GM18873 (cell line): ENCODE data around the gene SYNGR4.

ENCODE experiments used
- ATAC-seq: cut with Tn5 transposase; IDR thresholded peaks from one replicate; pipeline ENCODE4 v1.9.1; 2021; ENCODE audit warnings: mild to moderate bottlenecking, moderate library complexity, moderate number of reproducible peaks; ENCODE audit not compliant: unreplicated experiment, low FRiP score

SYNGR4 gene

DNA sequence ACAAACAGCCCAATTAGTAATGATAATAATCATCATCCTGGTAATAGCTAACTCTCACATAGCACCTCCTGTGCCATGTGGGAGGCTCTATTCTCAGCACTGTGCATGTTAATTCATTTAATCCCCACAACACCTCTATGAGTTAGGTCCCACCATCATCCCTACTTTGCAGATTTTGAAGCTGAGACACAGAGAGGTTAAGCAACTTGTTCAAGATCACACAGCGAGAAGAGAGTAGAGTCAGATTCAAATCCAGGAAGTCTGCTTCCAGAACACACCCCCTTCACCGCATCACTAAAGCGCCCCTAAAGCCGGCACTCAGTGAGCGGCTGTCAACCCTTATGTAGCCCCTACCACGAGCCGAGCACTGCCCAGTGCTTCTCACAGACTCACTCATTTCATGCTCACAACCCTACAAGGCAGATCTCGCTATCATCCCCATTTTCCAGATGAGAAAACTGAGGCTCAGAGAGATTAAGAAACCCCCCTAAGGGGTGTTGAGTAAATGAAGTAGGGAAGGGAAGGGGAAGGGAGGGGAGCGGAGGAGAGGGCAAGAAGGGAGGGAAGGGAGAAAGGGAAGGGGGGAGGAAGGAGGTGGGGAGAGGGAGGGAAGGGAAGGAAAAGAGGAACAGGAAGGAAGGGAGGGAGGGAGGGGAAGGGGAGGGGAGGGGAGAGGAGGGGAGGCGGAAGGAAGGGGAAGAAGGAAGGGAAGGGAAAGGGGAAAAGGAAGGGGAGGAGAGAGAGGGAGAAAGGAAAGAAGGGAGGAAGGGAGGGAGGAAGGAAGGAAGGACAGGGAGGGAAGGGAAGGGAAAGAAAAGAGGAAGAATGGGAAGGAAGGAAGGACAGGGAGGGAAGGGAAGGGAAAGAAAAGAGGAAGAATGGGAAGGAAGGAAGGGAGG, 22.4 kb upstream of the SYNGR4 start:
- ATAC-seq, result no peak

DNA sequence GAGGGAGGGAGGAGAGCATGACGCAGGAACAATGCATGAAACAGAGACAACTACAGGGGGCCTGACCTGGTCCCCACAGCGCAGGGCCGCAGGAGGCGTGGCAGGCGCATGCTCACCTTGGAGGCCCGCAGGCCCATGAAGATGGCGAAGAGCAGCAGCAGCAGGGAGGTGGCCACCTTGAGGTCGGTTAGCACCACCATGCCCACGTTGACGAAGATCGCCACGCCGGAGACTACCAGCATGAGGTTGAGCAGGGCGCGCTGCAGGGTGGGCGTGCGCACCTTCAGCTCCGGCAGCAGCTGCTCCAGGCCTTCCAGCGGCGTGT, 21.8 kb upstream of the SYNGR4 start:
- ATAC-seq, result no peak

DNA sequence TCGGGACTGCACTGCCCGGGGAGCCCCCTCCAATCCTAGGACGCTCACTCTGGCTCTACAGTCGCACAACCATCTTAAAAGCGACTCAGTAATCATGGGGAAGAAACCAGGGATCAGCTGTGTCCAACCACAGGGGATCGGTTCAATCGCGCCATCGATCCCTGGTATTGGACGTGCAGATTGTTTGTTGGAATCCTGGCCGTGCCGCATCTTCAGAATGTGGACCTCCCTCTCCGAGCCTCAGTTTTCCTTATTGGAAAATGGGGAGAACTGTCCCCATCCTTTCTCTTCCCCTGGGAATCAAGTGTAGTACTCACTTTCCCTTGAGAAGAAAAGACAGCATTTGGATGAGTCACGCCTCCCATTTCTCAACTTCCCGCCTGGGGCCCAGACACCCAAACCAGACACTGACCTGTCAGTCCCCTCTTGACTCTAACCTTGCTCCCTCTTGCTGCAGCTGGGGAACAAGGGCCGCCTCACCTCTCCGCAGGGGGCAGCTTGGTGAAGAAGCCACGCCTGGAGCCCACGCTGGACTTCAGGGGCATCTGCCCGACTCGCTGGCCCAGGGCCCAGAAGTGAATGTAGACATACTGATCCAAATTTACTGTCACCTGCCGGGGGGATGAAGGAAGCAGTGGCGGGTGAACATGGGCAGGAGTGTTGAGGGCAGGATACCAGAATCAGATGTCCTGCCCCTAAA, 21.2 kb upstream of the SYNGR4 start:
- ATAC-seq, result no peak

DNA sequence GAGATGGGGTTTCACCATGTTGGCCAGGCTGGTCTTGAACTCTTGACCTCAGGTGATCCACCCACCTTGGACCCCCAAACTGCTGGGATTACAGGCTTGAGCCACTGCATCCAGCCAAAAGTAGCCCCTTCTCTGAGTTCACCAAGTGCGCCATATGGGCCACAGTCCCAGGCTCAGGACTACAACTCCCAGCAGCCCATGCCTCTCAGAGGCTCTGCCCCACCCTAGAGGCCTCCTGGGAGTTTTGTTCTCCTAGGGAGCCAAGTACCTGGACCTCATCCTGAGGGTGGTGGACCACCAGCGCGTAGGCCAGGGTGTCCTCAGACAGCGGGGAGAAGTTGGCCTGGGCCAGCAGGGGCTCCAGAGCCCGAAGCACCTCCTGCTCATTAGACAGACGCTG, 19.3 kb upstream of the SYNGR4 start:
- no peak for ATAC-seq

DNA sequence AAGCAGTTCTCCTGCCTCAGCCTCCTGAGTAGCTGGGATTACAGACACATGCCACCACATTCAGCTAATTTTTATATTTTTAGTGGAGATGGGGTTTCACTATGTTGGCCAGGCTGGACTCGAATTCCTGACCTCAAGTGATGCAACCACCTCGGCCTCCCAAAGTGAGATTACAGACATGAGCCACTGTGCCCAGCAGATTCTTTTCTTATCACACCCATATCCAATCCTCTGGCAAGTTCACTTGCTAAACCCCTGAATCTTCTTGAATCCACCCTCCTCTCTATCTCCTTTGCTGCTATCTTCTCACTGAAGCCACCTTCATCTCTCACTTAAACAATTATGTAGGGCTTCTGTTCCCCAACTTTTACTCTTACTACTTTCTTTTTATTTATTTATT, 18.0 kb upstream of the SYNGR4 start:
- ATAC-seq, result no peak

DNA sequence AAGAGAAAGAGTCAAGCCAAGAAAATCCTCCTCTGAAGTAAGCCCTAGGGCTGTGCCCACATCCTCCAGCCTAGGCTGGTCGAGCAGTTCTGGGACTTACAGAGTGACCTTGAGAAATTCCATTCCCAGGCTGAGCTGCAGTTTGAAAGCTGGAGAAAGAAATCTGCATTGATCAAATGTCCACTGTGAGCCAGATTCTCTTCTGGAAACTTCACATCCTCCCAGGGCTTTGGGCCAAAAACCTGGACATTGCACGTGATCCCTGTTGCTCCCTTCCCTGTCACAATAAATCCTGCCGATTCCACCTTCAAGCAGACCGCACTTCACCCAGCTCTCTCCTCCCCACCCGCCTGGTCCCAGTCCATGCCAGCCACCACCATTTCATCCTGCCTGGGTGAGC, 16.1 kb upstream of the SYNGR4 start:
- ATAC-seq, result no peak

DNA sequence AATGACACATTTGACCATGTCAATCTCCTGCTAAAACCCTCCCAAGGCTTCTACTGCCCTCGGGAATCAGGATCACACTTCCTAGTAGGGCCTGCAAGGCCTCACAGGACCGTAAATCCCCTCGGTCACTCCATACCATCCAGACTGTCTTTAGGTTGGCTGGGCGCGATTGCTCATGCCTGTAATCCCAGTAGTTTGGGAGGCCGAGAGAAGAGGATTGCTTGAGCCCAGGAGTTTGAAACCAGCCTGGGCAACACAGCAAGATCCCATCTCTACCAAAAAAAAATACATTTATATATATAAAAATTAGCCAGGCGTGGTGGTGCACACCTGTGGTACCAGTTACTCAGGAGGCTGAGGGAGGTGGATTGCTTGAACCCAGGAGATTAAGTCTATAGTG, 15.4 kb upstream of the SYNGR4 start:
- ATAC-seq, result no peak

DNA sequence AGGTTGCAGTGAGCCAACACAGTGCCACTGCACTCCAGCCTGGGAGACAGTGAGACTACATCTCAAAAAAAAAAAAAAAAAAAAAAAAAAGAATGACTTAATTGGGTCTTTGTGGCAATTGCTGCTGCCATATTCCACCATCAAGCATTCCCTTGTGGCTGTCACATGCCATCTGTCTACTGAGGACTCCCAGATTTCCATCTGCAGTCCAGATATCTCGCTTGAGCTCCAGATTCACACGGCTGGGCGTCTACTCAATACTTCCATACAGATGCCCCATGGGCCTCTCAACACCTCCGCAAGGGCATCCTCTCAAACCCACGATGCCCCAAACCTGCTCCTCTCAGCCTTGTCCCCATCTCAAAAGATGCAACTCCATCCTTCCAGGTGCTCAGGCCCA, 13.3 kb upstream of the SYNGR4 start:
- ATAC-seq, result no peak

DNA sequence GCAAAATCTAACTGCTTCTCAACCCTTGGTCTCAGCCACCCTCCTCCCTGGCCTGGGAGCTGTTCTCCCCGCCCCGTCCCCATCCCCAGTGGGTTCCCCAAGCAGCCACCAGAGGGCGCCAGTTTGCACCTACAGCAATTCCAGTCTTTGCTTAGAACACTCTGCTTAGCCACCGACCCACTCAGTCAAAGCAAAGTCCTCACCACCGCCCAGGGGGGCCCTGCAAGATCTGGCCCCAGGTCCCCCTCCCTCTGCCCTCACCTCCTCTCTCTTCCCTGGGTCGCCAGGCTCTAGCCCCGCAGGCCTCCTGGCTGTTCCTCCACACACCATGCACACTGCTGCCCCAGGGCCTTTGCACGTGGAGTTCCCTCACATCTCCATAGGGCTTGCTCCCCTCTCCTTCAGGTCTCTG, 12.8 kb upstream of the SYNGR4 start:
- ATAC-seq, result no peak

DNA sequence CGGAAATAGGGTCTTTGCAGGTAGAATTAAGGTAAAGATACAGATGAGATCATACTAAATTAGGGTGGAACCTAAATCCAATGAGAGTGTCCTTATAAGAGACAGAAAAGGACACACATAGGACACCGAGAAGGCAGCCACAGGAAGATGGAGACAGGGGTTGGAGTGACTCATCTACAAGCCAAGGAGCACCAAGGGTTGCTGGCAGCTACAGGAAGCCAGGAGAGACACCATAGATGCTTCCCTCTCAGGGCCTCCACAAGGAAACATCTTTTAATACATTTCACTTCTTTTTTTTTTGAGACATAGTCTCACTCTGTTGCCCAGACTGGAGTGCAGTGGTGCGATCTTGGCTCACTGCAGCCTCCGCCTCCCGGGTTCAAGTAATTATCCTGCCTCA, 10.5 kb upstream of the SYNGR4 start:
- ATAC-seq, result no peak

DNA sequence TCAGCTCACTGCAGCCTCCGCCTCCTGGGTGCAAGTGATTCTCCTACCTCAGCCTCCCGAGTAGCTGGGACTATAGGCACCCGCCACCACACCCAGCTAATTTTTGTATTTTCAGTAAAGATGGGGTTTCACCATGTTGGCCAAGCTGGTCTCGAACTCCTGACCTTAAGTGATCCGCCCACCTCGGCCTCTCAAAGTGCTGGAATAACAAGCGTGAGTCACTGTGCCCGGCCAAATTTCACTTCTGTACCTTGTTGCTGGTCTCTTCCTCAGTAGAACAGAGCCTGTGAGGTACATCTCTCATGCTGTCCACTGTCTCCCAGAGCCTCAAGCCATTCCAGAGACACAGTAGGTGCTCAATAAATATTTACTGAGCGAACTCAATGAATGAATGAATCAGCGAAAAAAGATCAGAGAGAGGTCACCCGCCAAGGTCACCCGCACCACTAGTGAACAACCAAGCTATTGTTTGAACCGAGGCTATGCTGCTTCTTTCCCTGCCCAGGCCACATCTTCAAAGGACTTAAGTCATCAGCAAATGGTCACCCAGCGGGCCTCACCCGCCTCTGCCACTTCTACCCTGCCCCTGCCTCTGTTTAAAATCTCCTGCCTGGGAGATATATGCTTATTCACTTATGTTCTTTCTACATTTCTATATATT, 9.7 kb upstream of the SYNGR4 start:
- no peak for ATAC-seq

DNA sequence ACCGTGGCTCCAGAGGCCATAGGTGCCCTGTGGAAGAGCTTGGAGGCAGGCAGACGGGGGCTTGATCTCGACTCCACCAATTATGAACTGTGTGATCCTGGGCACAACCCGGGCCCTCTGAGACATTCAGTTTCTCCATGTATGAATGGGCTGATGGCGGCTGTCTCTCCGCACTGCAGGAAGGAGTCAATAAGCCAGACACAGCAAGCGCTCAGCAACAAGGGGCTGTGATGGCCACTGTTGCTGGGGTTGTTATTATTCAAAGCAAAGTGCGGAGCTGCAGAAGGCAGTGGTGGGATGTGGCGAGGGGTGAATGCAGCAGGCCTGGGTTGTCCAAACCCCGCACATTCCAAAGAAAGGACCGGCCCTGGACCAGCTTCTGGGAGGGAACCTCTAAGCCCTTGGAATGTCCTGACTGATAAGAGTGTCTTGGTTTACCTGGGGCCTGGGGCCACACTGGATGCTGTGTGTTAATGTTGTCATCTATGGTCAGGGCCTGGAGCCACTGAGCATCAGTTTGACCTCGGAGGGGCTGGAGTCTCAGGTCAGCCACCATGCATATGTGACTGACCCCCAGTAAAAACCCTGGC, 8.7 kb upstream of the SYNGR4 start:
- no peak for ATAC-seq

DNA sequence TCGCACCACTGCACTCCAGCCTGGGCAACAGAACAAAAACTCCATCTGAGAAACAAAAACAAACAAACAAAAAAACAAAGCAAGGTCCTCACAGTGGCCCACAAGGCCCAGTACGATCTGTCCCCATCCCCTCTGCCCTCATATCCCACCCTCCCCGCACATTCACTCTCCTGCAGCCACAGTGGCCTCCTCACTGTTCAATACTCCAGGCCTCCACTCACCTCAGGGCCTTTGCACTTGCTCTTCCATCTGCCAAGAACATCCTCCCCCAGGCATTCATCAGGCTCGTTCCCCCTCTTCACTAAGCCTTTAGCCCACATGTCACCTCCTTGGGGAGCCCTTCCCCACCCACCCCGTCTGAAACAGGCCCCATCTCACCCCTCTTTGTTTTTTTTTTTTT, 5.0 kb upstream of the SYNGR4 start:
- ATAC-seq, result no peak

DNA sequence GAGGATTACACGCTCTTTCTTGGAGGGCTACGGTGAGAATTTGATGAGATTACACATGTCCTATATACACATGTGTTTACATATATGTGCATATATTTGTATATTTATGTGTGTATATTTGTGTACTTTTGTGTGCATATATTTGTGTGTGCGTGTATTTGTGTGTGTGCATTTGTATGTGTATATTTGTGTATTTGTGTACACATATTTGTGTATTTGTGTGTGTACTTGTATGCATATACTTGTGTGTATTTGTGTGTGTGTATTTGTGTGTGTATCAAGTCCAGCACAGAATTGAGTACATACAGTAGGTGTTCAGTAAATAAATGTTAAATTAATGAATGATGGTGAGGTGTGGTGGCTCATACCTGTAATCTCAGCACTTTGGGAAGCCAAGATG, 2.3 kb upstream of the SYNGR4 start:
- ATAC-seq, result no peak

DNA sequence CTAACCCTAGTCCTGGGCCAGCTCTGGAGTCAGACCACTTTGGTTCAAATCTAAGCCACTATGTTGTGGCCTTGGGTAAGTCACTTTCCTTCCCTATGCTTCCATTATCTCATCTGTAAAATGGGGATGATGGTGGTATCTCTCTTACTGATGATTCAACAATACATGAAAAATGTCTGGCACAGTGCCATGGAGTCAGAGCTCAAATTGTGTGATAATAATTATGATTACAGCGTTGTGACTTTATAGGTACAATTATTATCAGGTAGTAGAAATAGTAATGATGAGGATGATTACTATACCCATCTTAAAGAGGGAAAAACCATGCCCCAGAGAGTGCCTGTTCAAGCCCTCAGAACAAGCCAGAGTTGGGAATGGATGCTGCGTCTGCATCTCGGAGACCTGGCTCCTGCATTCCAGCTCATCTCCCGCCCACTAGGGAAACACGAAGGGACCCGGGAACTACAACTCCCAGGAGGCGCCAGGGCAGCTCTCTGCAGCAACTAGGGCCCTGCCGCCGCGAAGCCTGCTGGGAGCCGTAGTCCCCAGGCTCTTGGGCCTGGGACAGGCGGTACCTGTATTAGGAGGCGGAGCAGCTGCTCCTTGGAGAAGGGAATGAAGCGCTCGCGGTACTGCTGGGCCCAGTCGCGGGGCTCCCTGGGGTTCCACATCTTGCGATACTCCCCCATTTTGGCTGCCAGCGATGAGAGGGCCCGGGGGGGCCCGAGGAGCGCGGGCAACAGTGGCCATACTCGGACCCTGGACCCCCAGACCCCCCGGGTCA, 1.3 kb upstream of the SYNGR4 start:
- no peak for ATAC-seq

DNA sequence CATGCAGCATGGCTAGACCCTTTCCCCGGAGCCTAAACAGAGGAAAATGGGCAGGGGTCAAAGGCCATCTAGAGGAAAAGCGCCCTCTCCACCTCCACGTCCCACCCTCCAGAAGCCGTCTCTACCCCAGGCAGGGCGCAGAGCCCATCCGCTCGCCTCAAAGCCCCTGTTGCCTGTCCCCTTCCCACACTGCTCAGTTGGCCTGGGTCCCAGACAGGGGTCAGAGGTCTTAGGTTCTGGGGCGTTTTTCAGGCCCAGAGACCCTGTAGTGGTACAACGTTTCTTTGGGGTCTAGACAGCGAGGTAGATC, 712 bp upstream of the SYNGR4 start:
- peak; percentile 15 for ATAC-seq

DNA sequence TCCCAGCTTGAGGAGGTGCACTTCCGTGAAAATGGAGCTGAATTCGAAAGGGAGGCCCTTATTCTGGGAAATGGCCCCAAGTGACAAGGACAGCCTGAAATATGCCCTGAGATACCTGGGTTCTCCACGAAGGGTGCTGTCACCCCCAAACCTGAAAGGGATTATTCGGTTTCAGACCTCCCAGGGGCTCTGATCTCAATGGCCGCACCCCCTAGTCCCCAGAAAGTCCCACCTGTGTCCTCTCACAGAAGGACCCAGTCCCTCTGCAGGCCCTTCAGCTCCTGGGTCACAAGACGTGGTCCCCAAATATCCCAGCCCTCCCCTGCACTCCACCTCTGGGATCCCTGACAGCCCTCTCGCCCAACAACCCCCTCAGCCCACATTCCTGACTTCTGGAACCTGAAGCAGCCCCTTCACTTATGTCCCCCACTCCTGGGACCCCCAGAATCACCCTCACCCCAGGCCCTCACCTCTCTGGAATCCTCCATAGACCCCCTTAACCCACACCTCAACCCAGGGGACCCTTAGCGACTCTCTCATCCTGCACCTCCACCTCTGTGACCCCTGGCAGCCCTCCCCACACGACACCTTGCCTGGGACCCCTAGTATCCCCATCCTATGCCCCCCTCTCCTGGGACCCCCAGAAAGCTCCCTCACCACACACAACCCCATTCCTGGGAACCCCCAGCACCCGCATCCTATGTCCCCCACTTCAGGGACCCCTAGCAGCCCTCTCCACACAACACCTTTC, 606 bp downstream of the SYNGR4 start:
- ATAC-seq, result no peak

DNA sequence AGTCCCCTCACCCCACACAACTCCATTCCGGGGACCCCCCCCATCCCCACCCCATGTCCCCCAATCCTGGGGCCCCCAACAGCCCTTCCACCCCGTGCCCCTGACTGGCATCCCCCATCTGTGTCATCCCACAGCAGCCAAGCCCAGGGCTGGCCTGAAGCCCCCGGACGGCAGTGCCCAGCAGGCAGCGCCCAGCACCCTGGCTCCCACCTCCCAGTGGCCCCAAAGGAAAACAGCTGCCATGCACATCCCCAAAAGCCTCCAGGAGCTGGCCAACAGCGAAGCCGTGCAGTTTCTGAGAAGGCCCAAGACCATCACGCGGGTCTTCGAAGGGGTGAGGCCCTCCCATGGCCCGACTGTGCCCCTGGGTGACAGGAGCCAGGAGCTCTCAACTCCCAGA, 1.4 kb downstream of the SYNGR4 start:
- no peak for ATAC-seq

DNA sequence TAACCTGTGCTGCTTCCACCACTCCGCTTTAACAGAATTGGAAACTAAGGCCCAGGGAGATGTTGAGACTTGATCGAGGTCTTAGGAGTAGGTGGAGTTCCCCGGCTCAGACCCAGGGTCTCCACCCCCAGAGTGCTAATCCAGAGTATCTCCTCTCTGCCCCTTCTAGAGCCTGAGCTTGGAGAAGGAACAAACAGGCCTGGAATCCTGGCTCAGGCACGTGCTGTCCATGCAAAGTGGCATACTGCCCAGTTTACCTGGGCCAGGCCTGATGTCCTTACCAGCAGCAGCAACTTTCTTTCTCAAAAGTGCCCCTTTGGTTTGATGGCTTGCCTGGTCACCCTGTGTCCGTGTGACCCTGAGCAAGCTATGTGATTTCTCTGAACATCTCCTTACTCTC, 3.7 kb downstream of the SYNGR4 start:
- ATAC-seq, result no peak

DNA sequence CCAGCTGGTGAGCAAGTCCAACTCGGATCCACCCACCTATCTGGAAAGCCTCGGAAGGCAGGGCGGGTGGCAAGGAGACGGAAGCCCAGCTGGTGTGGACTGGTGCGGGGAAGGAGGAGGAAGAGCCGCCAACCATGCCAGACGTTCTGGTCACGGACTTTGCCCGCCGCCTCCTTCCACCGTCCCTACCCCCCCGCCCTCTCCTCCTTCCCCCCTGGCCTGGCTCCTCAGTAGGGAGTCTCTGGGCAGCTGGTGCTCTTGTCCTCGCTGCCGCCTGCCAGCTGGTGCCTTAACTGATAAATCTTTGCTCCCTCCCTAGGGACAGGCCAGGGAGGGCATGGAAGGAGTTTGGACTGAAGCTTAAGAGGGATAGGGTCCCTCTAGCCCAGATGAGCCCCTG, 4.8 kb downstream of the SYNGR4 start:
- ATAC-seq, result no peak
